Heart left ventricle (tissue), 16 donors: ENCODE results near the gene SLC26A11. TPM values are rescaled to one million over a fixed set of nuclear protein-coding genes. Genes with fewer than 3 reads are reported as not detected.

ENCODE experiments used
- ATAC-seq, 4 donors: fragments of 200-7000 bp; cut with Tn5 transposase; one replicate each; pipeline ENCODE4 v1.9.1; 2020 to 2022; ENCODE audit warnings: moderate library complexity in 4 of 4, mild to moderate bottlenecking in 3 of 4, moderate number of reproducible peaks in 1 of 4
- DNase-seq, 5 donors: peaks; one replicate each; pipeline ENCODE4 v3.0.0-alpha.2; 2020
- H3K27ac ChIP-seq, 12 donors: fragments of 200-600 bp; sonication (generic) in 4 of 12; one replicate each; pipeline versions ENCODE4 v1.5.0 to v1.8.0; 2016 to 2022; ENCODE audit warnings: mild to moderate bottlenecking in 2 of 12
- H3K27me3 ChIP-seq, 9 donors: fragments of 200-600 bp; sonication (generic) in 2 of 9; one replicate each; pipeline versions ENCODE4 v1.5.1 to v1.8.0; 2016 to 2022; ENCODE audit warnings: mild to moderate bottlenecking in 3 of 9
- H3K36me3 ChIP-seq, 9 donors: fragments of 200-600 bp; sonication (generic) in 2 of 9; one replicate each; pipeline versions ENCODE4 v1.5.0 to v1.8.0; 2018 to 2022; ENCODE audit warnings: mild to moderate bottlenecking in 2 of 9
- H3K4me1 ChIP-seq, 12 donors: fragments of 200-600 bp; sonication (generic) in 4 of 12; one replicate each; pipeline versions ENCODE4 v1.5.0 to v1.8.0; 2016 to 2022; ENCODE audit warnings: mild to moderate bottlenecking in 3 of 12
- H3K4me3 ChIP-seq, 12 donors: fragments of 200-600 bp; sonication (generic) in 4 of 12; one replicate each; pipeline versions ENCODE4 v1.5.0 to v1.8.0; 2017 to 2022; ENCODE audit warnings: mild to moderate bottlenecking in 9 of 12, moderate library complexity in 4 of 12
- H3K9me3 ChIP-seq, 12 donors: fragments of 200-600 bp; sonication (generic) in 4 of 12; one replicate each; pipeline versions ENCODE4 v1.5.0 to v1.8.0; 2016 to 2022; ENCODE audit warnings: mild to moderate bottlenecking in 1 of 12
- CTCF ChIP-seq, 12 donors: fragments of 200-600 bp; sonication (generic) in 4 of 12; IDR thresholded peaks; one replicate each; pipeline versions ENCODE4 v1.5.0 to v1.8.0; 2018 to 2022; ENCODE audit warnings: antibody characterized with exemption in 12 of 12, mild to moderate bottlenecking in 5 of 12
- POLR2A ChIP-seq, 2 donors: fragments of 450-650 bp; IDR thresholded peaks; one replicate each; pipeline ENCODE4 v1.6.1; 2017; ENCODE audit warnings: antibody characterized with exemption in 2 of 2, mild to moderate bottlenecking in 2 of 2, moderate library complexity in 2 of 2
- WGBS, 4 donors: extraction: QIAGEN DNeasy Blood & Tissue Kit in 2 of 4; methylation state at CpG; one replicate each; pipeline versions ENCODE4 v1.1.5 to v1.1.7; 2013 to 2018; 5-methylcytosine and 5-hydroxymethylcytosine counted together
- intact Hi-C, 10 donors: fragments of 100-400 bp; cut with DNase I; formaldehyde crosslinking; loops; one replicate each; pipeline versions ENCODE4 v1.11.1 to v1.14.2; 2022
- polyA plus RNA-seq, 2 donors: library from polyadenylated mRNA; stranded (reverse); fragments of 200-250 nt; gene quantifications; one replicate each; pipeline ENCODE4 v1.2.3, GENCODE V29; 2013
- total RNA-seq, 9 donors: library from RNA; depleted of rRNA in 2 of 9; stranded (reverse); fragments of >200 nt in 2 of 9; fragmentation: NEBNext Ultra II Directional in 3 of 9; extraction: Animal tissue kit (Norgen Biotek cat#: 25700) in 3 of 9; gene quantifications; one replicate each; pipeline versions ENCODE4 v1.1.0 to v1.2.4, GENCODE V29; 2016 to 2023
- donor health status: ischemic (EF 13 %, LVEDD 7.1; RV severe dilation, severe dysfunction).
- donor health status: healthy with polysubstance abuse.
- donor health status: DM: no; HTN: yes; CAD: no.
- donor health status: DM: no; HTN: no; CAD: no.
- donor health status: ischemic (EF 25% LVEDD 6.9; RV normal size, moderate dysfunction).
- donor health status: ischemic (EF 25% LVEDD 5.7; RV mildly dilated, moderate dysfunction).
- donor health status: healthy.
- donor health status: DM: yes; HTN: yes; CAD: no.
- donor health status: ischemic (EF 35%, LVEDD 5.7; RV mildly dilated, moderate dysfunction).
- donor health status: nonischemic (EF 11% LVEDD 7.7; RV severe dilation, severe dysfunction).
- donor health status: DM: yes; HTN: yes; CAD: no.
- donor health status: PGD.
- donor health status: ischemic (EF 29% LVEDD 5.4; RV normal size, mild dysfunction).
- donor health status: nonischemic (EF 23%, LVEDD 6.1; RV moderate dilation, normal function).

Gene SLC26A11
- total and polyA plus RNA-seq, 11 donors = 2.4 to 13.0 (median 4.1) TPM

GRCh38 chr17:80260069-80260535 is 39.9 kb downstream of the SLC26A11 start:
- ATAC-seq = peak; percentile 55 to 86 (median 70)
- TF ChIP-seq CTCF (IDR thresholded peaks at IDR 0.05) (peak in 2 of 12 donors; percentile 15 to 21), POLR2A (IDR thresholded peaks at IDR 0.05) (peak in 1 of 2 donors; percentile 63)
- intact Hi-C loops = loop anchor here in 8 of 10 donors (2.0 to 10.0 kb wide), 5 partner anchors 38 to 158 kb away; partner anchors contain the start of genes EIF4A3 (in 7 of the 8), GAA (in 2 of the 8), SGSH (in 1 of the 8) and SLC26A11 (in 1 of the 8)
- H3K36me3 ChIP-seq = peaks cover 0 to 11% (median 0%) of the 10 kb centered on the region in 9 donors
- H3K27ac ChIP-seq = peak overlapping the region; percentile 61 to 97 (median 92)
- H3K4me3 ChIP-seq = peak overlapping the region; percentile 35 to 84 (median 66)
- no peaks in the 10 kb centered on the region for H3K27me3 ChIP-seq
- H3K4me1 ChIP-seq = peaks cover 6 to 58% (median 31%) of the 10 kb centered on the region in 12 donors
- 0 to 1% (median 1%) methylated on average over 10 to 63 of the region's 63 CpGs for WGBS, 4 donors
- DNase-seq = peak; percentile 81 to 87 (median 82)
- H3K9me3 ChIP-seq = no peaks in the 10 kb centered on the region

GRCh38 chr17:80260791-80261158 is 40.5 kb downstream of the SLC26A11 start, which contains the start of gene RNF213:
Gene RNF213 (plus strand): TSS chr17:80260852. CDS start chr17:80263682, 2,830 bp downstream.
- Histone ChIP-seq H3K27me3 (no peaks in the 10 kb centered on the region), H3K36me3 (peaks cover 0 to 18% (median under 1%) of the 10 kb centered on the region in 9 donors), H3K9me3 (no peaks in the 10 kb centered on the region), H3K4me3 (peak within 1 kb of the TSS; percentile 75 to 99 (median 94)), H3K4me1 (peaks cover 6 to 58% (median 32%) of the 10 kb centered on the region in 12 donors), H3K27ac (peak within 1 kb of the TSS; percentile 93 to 100 (median 98))
- ATAC-seq (peak in 3 of 4 donors; percentile 17 to 62 (median 56)), DNase-seq (peak; percentile 56 to 84 (median 73))
- TF ChIP-seq CTCF (IDR thresholded peaks at IDR 0.05) = no peak
- peak; percentile 26 to 87 for TF ChIP-seq POLR2A (IDR thresholded peaks at IDR 0.05)
- 0 to 1% (median 0%) methylated on average over 3 to 52 of the region's 54 CpGs; no CpG with 5 or more reads in 1 of the 4 donors for WGBS, 4 donors
- intact Hi-C loops = loop anchor here in 8 of 10 donors (2.0 to 10.0 kb wide), 5 partner anchors 38 to 158 kb away; partner anchors contain the start of genes EIF4A3 (in 7 of the 8), GAA (in 2 of the 8), SGSH (in 1 of the 8) and SLC26A11 (in 1 of the 8)

GRCh38 chr17:80261159-80261894 is 41.1 kb downstream of the SLC26A11 start:
- Histone ChIP-seq H3K9me3 (no peaks in the 10 kb centered on the region), H3K27ac (peak overlapping the region; percentile 93 to 100 (median 98)), H3K4me3 (peak overlapping the region; percentile 75 to 99 (median 94)), H3K4me1 (peaks cover 6 to 59% (median 32%) of the 10 kb centered on the region in 12 donors), H3K27me3 (no peaks in the 10 kb centered on the region), H3K36me3 (peaks cover 0 to 24% (median 6%) of the 10 kb centered on the region in 9 donors)
- TF ChIP-seq POLR2A (IDR thresholded peaks at IDR 0.05) (no peak), CTCF (IDR thresholded peaks at IDR 0.05) (no peak)
- ATAC-seq (peak in 3 of 4 donors; percentile 27 to 43 (median 31)), DNase-seq (peak in 3 of 5 donors; percentile 55 to 70 (median 66))
- WGBS, 4 donors = 4 to 14% (median 8%) methylated on average over 28 to 45 of the region's 45 CpGs
- intact Hi-C loops = loop anchor here in 8 of 10 donors (2.0 to 10.0 kb wide), 5 partner anchors 39 to 159 kb away; partner anchors contain the start of genes EIF4A3 (in 7 of the 8), GAA (in 2 of the 8), SGSH (in 1 of the 8) and SLC26A11 (in 1 of the 8)
